B cell (primary cell): ENCODE measurements around the gene PSORS1C1. TPM values are rescaled to one million over a fixed set of nuclear protein-coding genes. Genes with fewer than 3 reads are reported as not detected.

ENCODE experiments used
- ATAC-seq: fragments of 200-7000 bp; cut with Tn5 transposase; one replicate; pipeline ENCODE4 v1.10.0; 2021; ENCODE audit warnings: low read depth, mild to moderate bottlenecking, moderate number of reproducible peaks, moderate library complexity
- CTCF ChIA-PET: fragments of 350-600 bp; sonication (Branson Sonifier 250); formaldehyde crosslinking; loops from one replicate; lab custom pipeline; 2021; ENCODE audit warnings: antibody characterized with exemption, inconsistent platforms; lab: Charles Lee
- POLR2A ChIA-PET: fragments of 350-600 bp; sonication (Branson Sonifier 250); formaldehyde crosslinking; loops from one replicate; lab custom pipeline; 2021; ENCODE audit warnings: antibody characterized with exemption; lab: Charles Lee
- DNase-seq: peaks from one replicate; pipeline ENCODE4 v3.0.0; 2013
- H2AFZ ChIP-seq: 2 replicates; pipeline ENCODE4 v1.6.1; 2012; ENCODE audit warnings: mild to moderate bottlenecking, low read depth, low read length; ENCODE audit not compliant: insufficient read depth, poor library complexity, severe bottlenecking
- H3K27ac ChIP-seq, 2 donors: 1 replicate in 1 of 2; 2 replicates in 1 of 2; pipeline ENCODE4 v1.5.1; 2012 to 2013; ENCODE audit warnings: low read length in 2 of 2, mild to moderate bottlenecking in 2 of 2, moderate library complexity in 1 of 2
- H3K27me3 ChIP-seq, 4 experiments: fragments of 200-600 bp in 1 of 4; sonication (generic) in 1 of 4; replicated peaks in 1 of 4; 1 replicate in 2 of 4; 2 replicates in 2 of 4; pipeline versions ENCODE4 v1.6.1 to v1.7.0; 2013 to 2016; ENCODE audit warnings: low read length in 3 of 4, mild to moderate bottlenecking in 2 of 4, mixed read lengths in 1 of 4, moderate library complexity in 1 of 4; ENCODE audit not compliant: insufficient read depth in 4 of 4, control insufficient read depth in 3 of 4; ENCODE audit errors: control extremely low read depth in 1 of 4
- H3K36me3 ChIP-seq, 2 experiments: replicated peaks in 1 of 2; 1 replicate in 1 of 2; 2 replicates in 1 of 2; pipeline versions ENCODE4 v1.6.1 to v1.7.1; 2013; ENCODE audit warnings: low read length in 1 of 2; ENCODE audit not compliant: insufficient read depth in 2 of 2, control insufficient read depth in 1 of 2; ENCODE audit errors: control extremely low read depth in 1 of 2, extremely low read depth in 1 of 2
- H3K4me1 ChIP-seq, 2 donors: fragments of 200-600 bp in 1 of 2; sonication (generic) in 1 of 2; 1 replicate in 1 of 2; 2 replicates in 1 of 2; pipeline versions ENCODE4 v1.5.1 to v1.6.1; 2013 to 2017; ENCODE audit warnings: low read length in 2 of 2; ENCODE audit not compliant: control insufficient read depth in 2 of 2, insufficient read depth in 2 of 2
- H3K4me2 ChIP-seq: replicated peaks from 2 replicates; pipeline ENCODE3; 2012; ENCODE audit warnings: mild to moderate bottlenecking, low read depth, low read length; ENCODE audit not compliant: poor library complexity, severe bottlenecking
- H3K4me3 ChIP-seq, 5 experiments: fragments of 200-600 bp in 1 of 5; sonication (generic) in 1 of 5; 1 replicate in 3 of 5; 2 replicates in 2 of 5; pipeline versions ENCODE4 v1.5.1 to v1.7.0; 2011 to 2016; ENCODE audit warnings: low read length in 4 of 5, mild to moderate bottlenecking in 4 of 5, low read depth in 2 of 5, control low read depth in 1 of 5, moderate library complexity in 1 of 5; ENCODE audit not compliant: insufficient read depth in 1 of 5; ENCODE audit errors: control extremely low read depth in 1 of 5, extremely low read depth in 1 of 5
- H3K79me2 ChIP-seq: fragments of 200-600 bp; sonication (generic); one replicate; pipeline ENCODE4 v1.6.0; 2016; ENCODE audit warnings: low read length; ENCODE audit not compliant: control insufficient read depth, insufficient read depth
- H3K9ac ChIP-seq: fragments of 200-600 bp; sonication (generic); 2 replicates; pipeline ENCODE4 v1.6.1; 2017; ENCODE audit warnings: mild to moderate bottlenecking, low read length, moderate library complexity
- H3K9me3 ChIP-seq, 3 donors: one replicate each; pipeline versions ENCODE4 v1.6.1 to v1.7.1; 2013; ENCODE audit warnings: low read length in 2 of 3; ENCODE audit not compliant: control insufficient read depth in 2 of 3, insufficient read depth in 1 of 3; ENCODE audit errors: control extremely low read depth in 1 of 3
- H4K20me1 ChIP-seq: 2 replicates; pipeline ENCODE4 v1.6.0; 2012; ENCODE audit warnings: mild to moderate bottlenecking, low read length; ENCODE audit not compliant: insufficient read depth, control insufficient read depth, poor library complexity, severe bottlenecking
- H3K27ac Mint-ChIP-seq: one replicate; pipeline ENCODE4 v1.8.0; 2021; ENCODE audit warnings: mixed read lengths
- H3K27me3 Mint-ChIP-seq: one replicate; pipeline ENCODE4 v1.8.0; 2021; ENCODE audit warnings: mixed read lengths
- H3K4me1 Mint-ChIP-seq: one replicate; pipeline ENCODE4 v1.8.0; 2021; ENCODE audit warnings: mixed read lengths
- H3K4me3 Mint-ChIP-seq: one replicate; pipeline ENCODE4 v1.8.0; 2021; ENCODE audit warnings: mixed read lengths
- H3K9me3 Mint-ChIP-seq: one replicate; pipeline ENCODE4 v1.8.0; 2022; ENCODE audit warnings: mixed read lengths; ENCODE audit not compliant: insufficient read depth
- CTCF ChIP-seq: fragments of 200-600 bp; IDR thresholded peaks from one replicate; pipeline ENCODE4 v1.8.0; 2022; ENCODE audit warnings: antibody characterized with exemption, mild to moderate bottlenecking
- EZH2 ChIP-seq: IDR thresholded peaks from 2 replicates; pipeline ENCODE4 v1.6.1; 2012; ENCODE audit warnings: borderline replicate concordance, low read depth, mild to moderate bottlenecking, moderate library complexity, low read length; ENCODE audit not compliant: insufficient read depth, poor library complexity, severe bottlenecking
- WGBS: methylation state at CpG from one replicate; pipeline ENCODE4 v1.1.5; 2013; ENCODE audit warnings: missing lambda C conversion rate; ENCODE audit not compliant: insufficient coverage; 5-methylcytosine and 5-hydroxymethylcytosine counted together
- intact Hi-C: fragments of 100-400 bp; cut with micrococcal nuclease; formaldehyde crosslinking; loops from one replicate; pipeline ENCODE4 v1.10.0; 2022
- polyA plus RNA-seq: library from polyadenylated mRNA; depleted of rRNA; stranded (reverse); fragments of >200 nt; gene quantifications from 2 replicates; pipeline ENCODE4 v1.2.3, GENCODE V29; 2012
- total RNA-seq, 2 donors: library from RNA; stranded (reverse); fragments of 120-200 nt in 1 of 2; gene quantifications; 1 replicate in 1 of 2; 2 replicates in 1 of 2; pipeline versions ENCODE4 v1.2.3 to v1.2.4, GENCODE V29; 2013 to 2022

PSORS1C1 gene
- total and polyA plus RNA-seq, 2 donors (not counting 1 experiment from before 2014, with no cell fraction given), result not detected

GRCh38 chr6:31114970-31115849, 610 bp downstream of the PSORS1C1 start:
- peaks cover 0 to 7% (median 3%) of the 10 kb centered on the region in 4 experiments for H3K27me3 ChIP-seq
- POLR2A ChIA-PET, result no interaction called here
- no peaks in the 10 kb centered on the region for H3K79me2 ChIP-seq
- H4K20me1 ChIP-seq, result no peaks in the 10 kb centered on the region
- intact Hi-C loops, result no loop called here
- no peak overlapping the region for H3K9ac ChIP-seq
- TF ChIP-seq EZH2 (no peak), CTCF (no peak)
- H3K4me2 ChIP-seq, result no peak overlapping the region
- H3K9me3 ChIP-seq, result no peaks in the 10 kb centered on the region
- Mint-ChIP-seq H3K4me3 (no peak overlapping the region), H3K27me3 (peaks cover 41% of the 10 kb centered on the region), H3K9me3 (no peaks in the 10 kb centered on the region), H3K27ac (no peak overlapping the region), H3K4me1 (peaks cover 5% of the 10 kb centered on the region)
- no peak overlapping the region for H2AFZ ChIP-seq
- no peak overlapping the region for H3K4me3 ChIP-seq
- H3K36me3 ChIP-seq, result no peaks in the 10 kb centered on the region
- CTCF ChIA-PET, result interaction anchor here (0.7 to 2.4 kb wide), 4 partner anchors 11 to 35 kb away, joined by 3 to 6 read pairs (median 4); no protein-coding TSS in a partner anchor
- DNase-seq, result no peak
- no peak overlapping the region for H3K27ac ChIP-seq
- H3K4me1 ChIP-seq, result peaks cover 0 to 6% of the 10 kb centered on the region in 2 donors
- 40% methylated on average over 6 of the region's 9 CpGs for WGBS
- ATAC-seq, result no peak
